Cerebellar nuclear complex (tissue), 1 donor: ENCODE measurements around the gene KRTAP4-12.
"Not testable (repeated sequence)": the region's sequence is repeated elsewhere in the genome, so short reads cannot be mapped to it uniquely, and the experiment has no call there.

Experiments used
- DNase-seq, 2 experiments: peaks; one replicate each; lab custom pipeline; 2025; lab: John Stamatoyannopoulos, UW

Gene KRTAP4-12

DNA sequence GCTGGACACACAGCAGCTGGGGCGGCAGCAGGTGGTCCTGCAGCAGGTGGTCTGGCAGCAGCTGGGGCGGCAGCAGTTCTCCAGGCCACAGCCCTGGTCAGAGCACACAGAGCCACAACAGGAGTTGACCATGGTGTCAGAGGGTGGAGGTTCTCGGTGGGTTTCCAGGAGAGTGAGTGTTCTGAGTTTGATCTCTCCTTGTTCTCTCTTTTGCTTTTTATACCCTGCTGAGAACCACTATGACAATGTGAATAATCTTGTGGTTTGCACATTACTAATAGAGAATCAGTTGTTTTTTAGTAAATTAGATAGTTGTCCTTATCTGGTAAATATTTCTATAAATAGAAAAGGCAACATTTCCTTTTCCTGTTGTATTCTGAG, at the start of gene KRTAP4-12:
Gene KRTAP4-12, minus strand, starts transcription at position 192 of the 381 bp plus-strand sequence. Its CDS starts 60 bp downstream, at position 132.
- not testable (repeated sequence) for DNase-seq

DNA sequence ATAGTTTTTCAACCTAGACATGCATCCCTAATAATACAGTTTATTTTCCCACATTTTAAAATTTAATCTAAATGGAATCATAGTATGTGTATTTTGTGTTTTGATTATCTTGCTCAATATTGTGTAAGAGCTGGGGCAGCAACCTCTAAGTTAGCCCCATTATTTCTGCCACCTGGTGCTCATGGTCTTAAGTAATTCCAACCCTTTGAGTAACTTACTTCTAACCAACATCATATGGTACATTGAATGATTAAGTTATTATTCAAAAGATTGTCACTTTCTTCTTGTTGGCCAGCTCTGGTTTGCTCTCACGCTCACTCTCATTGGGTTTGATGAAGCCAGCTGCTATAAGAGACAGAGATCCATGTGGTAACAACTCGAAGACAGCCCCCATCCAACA, 47.9 kb upstream of the KRTAP4-12 start:
- no peak for DNase-seq

DNA sequence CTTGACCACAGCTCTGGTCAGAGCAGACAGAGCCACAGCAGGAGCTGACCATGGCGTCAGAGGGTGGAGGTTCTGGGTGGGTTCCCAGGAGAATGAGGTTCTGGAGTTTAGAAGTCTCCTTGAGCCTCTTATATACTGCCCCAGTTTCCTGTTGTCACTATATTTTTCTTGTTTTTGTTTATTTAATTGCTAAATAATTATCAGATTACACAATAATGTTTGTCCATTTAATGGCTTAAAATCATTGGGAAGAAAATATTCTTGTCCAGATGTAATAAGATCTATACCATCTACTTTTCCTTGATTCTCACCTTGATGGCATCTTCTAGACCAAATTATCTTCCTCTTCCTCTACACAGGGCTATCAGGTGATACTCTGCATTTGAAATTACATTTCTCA, 44.1 kb upstream of the KRTAP4-12 start, which contains the start of gene KRTAP4-3:
Gene KRTAP4-3, minus strand, starts transcription at position 101 of the 400 bp plus-strand sequence. Its CDS starts 49 bp downstream, at position 52.
- DNase-seq: no peak

DNA sequence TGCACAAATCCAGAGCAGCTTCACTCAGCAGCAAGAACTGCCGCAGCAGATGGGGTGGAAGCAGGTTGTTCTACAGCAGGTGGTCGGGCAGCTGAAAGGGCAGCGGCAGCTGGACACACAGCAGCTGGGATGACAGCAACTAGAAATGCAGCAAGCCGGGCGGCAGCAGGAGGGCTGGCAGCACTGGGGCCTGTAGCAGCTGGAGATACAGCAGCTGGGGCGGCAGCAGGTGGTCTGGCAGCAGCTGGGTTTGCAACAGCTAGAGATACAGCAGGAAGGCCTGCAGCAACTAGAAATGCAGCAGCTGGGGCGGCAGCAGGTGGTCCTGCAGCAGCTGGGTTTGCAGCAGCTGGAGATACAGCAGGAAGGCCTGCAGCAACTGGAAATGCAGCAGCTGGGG, 43.6 kb upstream of the KRTAP4-12 start:
- DNase-seq: no peak

DNA sequence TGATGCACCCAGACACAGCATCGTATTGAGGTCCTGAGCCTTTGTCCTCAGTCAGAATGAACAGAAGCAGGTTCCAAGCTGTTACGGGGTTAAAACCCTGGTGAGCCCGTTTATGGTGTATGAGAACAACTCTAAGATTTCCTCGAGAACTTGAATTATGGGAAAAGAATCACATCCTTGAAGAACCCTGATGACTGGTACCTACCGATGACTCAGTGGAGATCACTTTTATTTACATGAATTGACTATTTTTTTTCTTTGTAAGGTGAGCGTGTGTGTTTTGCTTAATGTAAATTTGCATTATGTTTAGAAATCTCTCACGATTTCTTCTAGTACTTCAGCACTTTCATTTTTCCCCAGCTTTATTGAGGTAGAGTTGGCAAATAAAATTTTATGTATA, 39.8 kb upstream of the KRTAP4-12 start:
- DNase-seq: no peak

DNA sequence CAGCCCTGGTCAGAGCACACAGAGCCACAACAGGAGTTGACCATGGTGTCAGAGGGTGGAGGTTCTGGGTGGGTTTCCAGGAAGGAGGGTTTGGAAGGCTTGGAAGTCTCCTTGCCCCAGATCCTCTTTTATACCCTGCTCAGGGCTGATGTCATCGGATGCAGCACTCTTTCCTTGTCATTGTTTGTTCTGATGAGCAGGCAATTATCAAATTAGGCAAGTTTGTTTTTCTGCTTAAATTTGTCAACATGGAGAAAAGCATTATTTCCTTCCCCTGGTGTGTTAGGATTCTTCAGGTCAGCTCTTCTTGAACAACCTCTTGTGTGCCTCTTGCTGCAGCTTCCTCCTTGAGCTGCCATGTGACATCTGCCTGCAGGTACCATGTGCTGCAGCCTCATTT, 36.7 kb upstream of the KRTAP4-12 start, which contains the start of gene KRTAP4-4:
Gene KRTAP4-4, minus strand, starts transcription at position 101 of the 400 bp plus-strand sequence. Its CDS starts 57 bp downstream, at position 44.
- no peak for DNase-seq

DNA sequence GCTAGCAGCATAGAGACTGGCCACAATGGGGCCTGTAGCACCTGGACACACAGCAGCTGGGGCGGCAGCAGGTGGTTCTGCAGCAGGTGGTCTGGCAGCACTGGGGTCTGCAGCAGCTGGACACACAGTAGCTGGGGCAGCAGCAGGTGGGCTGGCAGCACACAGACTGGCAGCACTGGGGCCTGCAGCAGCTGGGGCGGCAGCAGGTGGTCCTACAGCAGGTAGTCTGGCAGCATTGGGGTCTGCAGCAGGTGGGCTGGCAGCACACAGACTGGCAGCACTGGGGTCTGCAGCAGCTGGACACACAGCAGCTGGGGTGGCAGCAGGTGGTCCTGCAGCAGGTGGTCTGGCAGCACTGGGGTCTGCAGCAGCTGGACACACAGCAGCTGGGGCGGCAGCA, 36.2 kb upstream of the KRTAP4-12 start:
- not testable (repeated sequence) for DNase-seq

DNA sequence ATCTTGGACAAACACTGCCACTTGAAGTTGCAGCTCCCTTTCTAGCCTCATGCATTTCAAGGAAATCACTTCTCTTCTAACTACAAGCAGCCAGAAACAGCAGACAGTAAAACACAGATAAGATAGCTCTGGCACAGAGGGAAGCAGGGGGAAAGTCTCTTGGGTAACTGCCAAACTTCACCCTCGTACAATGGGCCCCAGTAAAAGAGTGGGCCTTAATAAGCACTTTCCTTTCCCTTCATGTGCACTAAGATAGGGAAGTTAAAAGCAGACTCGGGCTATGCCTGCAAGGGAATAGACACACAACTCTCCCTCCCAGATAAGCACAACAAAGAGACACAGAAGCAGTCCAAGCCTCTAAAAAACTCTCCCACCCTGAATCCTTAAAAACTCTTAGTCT, 29.9 kb upstream of the KRTAP4-12 start:
- no peak for DNase-seq

DNA sequence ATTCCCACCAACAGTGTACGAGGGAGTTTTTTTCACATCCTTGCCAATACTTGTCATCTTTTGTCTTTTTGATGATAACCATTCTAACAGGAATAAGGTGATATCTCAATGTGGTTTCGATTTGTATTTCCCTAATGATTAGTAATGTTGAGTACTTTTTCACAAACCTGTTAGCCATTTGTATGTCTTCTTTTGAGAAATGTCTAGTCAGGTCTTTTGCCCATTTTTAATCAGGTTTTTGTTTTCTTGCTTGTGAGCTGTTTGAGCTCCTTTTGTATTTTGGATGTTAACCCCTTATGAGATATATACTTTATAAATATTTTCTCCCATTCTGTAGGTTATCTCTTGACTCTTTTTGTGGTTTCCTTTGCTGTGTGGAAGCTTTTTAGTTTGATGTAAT, 27.5 kb upstream of the KRTAP4-12 start:
- DNase-seq: no peak

DNA sequence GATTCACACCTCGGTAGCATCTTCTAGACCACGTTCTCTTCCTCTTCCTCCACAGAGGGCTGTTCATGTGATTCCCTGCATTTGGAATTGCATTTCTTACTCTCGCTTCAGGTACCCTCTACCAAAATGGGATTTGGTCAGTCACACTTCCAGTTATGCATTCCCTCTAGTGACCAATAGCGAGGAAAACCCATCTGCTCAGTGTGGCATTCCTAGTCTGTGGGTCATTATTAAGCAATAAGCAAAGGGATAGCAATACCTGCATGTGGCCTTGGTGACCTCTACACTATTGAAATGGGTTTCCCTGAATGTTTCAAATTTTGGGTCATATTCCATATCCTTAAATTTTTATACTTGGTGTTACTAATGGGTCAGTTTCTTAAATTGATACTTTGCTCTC, 26.0 kb upstream of the KRTAP4-12 start:
- no peak for DNase-seq

DNA sequence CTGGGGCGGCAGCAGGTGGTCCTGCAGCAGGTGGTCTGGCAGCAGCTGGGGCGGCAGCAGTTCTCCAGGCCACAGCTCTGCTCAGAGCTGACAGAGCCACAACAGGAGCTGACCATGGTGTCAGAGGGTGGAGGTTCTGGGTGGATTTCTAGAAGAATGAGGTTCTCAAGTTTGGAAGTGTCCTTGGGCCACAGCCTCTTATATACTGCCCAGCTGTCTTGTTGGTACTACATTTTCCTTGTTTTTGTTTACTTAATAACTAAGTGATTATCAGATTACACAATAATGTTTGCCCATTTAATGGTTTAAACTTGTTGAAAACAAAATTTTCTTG, 25.6 kb upstream of the KRTAP4-12 start, which contains the start of gene KRTAP4-5:
Gene KRTAP4-5, minus strand, starts transcription at position 174 of the 334 bp plus-strand sequence. Its CDS starts 58 bp downstream, at position 116.
- DNase-seq: no peak

DNA sequence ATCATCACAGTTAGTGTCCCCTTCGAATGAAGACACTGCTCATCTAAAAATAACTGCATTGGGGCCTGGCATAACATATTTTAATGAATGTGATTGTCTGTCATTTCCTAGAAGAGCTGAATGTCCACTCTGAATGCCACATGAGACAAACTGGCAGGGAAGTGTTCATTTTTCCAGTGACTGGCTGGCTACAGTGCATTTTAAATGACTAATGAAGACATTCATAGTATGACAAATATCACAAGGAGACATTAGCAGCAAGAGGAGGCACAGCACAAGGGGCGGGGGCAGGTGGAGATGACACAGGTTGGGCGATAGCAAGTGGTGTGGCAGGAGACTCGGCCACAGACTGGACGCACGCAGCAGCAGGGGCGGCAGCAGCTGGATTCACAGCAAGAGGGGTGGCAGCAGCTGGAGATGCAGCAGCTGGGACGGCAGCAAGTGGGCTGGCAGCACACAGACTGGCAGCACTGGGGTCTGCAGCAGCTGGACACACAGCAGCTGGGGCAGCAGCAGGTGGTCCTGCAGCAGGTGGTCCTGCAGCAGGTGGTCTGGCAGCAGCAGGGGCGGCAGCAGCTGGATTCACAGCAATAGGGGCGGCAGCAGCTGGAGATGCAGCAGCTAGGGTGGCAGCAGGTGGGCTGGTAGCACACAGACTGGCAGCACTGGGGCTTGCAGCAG, 25.1 kb upstream of the KRTAP4-12 start:
- DNase-seq: not testable (repeated sequence)

DNA sequence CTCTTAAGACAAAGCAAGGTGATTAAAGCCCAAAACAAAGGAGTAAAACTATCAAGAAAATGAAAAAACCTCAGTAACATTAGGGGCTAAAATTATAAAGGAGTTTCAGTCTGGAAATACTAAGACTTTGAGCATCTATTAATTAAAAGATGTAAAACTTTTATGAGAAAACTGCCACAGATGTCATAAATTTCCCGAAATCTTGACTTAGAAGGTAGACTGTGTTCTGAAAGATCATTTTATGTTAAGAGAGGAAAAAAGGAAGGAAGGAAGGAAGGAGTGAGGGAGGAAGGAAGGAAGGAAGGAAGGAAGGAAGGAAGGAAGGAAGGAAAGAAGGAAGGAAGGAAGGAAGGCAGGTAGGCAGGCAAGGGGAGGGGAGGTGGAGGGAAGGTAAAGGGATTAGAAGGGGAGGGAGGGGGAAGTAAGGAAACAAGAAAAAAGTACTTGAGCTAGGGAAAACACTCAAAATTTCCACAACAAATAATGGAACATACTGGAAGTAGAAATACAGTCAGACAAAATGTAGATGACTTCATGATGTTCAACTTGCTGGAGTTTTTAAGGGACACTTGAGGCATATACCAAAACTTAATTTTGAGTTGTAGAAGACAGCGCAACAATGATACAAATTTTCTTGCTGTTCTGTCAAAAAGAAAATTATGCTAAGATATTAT, 23.7 kb upstream of the KRTAP4-12 start:
- no peak for DNase-seq

DNA sequence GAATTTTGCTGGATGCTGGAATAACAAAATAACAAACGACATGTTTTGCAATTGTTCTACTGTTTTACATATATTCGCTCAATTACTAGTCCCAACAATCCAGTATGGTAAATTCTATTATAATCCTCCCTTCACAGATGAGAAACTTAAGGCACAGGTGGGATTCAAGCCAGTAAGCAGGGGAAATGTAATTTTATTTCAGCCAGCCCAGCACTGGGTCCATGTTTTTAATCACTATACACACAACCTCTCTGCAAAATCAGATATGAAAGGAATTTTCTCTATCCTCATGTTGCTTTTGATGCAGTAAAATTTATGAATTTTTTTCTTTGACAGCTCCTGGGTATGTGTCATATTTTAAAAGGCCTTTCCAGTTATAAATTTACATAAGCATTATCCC, 21.3 kb upstream of the KRTAP4-12 start:
- no peak for DNase-seq

DNA sequence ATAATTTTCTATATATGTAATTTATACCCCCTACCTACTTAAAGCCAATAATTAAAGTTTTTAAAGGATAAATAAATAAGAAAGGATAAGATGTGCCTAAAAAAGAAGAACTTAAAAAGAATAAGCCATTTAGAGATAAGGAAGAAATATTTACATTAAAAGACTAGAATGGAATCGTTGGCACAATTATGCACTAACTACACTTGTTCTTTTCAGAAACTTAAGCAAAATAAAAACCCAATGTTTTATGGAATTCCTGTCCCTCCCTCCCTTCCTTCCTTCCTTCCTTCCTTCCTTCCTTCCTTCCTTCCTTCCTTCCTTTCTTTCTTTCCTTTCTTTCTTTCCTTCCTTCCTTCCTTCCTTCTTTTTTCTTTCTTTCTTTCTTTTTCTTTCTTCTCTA, 20.9 kb upstream of the KRTAP4-12 start:
- no peak for DNase-seq

DNA sequence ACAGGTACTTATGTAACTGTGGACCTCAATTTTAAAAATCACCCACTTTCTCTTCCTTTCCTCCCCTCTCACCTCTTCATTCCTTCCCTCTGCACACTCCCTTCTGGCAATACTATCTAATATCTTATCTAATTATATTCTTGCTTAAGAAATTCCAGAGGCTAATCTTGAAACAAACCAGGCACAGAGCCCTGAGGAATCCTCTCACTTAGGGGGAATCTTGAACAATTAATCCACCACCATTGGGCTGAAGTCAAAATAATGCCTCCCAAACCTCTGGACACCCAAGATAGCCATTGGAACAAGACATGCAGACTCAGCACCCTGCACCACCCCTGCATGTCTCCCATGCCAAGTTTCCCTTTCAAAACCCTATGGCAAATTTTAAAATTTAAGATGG, 17.4 kb upstream of the KRTAP4-12 start:
- no peak for DNase-seq

DNA sequence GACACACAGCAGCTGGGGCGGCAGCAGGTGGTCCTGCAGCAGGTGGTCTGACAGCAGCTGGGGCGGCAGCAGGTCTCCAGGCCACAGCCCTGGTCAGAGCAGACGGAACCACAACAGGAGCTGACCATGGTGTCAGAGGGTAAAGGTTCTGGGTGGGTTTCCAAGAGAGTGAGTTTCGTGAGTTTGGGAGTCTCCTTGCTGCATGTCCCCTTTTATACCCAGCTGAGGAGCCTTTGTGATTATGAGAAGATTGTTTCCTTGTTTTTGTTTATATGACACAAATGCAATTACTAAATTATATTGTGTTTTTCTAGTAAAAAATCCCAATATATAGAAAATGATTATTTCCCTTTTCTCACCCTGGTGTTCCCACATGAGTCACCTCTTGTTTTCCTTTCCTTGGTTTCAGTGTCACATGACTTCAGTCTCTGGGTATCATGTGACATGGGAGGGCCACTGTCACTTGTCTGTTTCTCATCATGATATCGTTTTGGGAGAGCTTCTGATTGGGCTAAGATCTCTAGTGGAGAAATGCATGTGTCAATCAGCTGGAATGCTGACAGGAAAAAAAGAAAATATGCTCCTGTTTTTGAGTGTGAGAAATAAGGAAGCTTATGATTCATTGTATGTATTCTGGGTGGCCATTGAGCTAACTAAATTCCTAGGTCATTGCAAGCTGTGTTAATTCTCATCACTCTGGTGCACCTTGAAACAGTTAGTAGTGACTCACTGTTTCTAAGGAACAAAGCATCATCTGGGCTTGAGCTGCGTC, 16.6 kb upstream of the KRTAP4-12 start, which contains the start of gene KRTAP4-6:
Gene KRTAP4-6, minus strand, starts transcription at position 185 of the 772 bp plus-strand sequence. Its CDS starts 57 bp downstream, at position 128.
- no peak for DNase-seq

DNA sequence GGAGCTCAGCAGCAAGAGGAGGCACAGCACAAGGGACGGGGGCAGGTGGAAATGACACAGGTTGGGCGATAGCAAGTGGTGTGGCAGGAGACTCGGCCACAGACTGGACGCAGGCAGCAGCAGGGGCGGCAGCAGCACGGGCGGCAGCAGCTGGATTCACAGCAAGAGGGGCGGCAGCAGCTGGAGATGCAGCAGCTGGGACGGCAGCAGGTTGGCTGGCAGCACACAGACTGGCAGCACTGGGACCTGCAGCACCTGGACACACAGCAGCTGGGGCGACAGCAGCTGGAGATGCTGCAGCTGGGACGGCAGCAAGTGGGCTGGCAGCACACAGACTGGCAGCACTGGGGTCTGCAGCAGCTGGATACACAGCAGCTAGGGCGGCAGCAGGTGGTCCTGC, 15.9 kb upstream of the KRTAP4-12 start:
- not testable (repeated sequence) for DNase-seq

DNA sequence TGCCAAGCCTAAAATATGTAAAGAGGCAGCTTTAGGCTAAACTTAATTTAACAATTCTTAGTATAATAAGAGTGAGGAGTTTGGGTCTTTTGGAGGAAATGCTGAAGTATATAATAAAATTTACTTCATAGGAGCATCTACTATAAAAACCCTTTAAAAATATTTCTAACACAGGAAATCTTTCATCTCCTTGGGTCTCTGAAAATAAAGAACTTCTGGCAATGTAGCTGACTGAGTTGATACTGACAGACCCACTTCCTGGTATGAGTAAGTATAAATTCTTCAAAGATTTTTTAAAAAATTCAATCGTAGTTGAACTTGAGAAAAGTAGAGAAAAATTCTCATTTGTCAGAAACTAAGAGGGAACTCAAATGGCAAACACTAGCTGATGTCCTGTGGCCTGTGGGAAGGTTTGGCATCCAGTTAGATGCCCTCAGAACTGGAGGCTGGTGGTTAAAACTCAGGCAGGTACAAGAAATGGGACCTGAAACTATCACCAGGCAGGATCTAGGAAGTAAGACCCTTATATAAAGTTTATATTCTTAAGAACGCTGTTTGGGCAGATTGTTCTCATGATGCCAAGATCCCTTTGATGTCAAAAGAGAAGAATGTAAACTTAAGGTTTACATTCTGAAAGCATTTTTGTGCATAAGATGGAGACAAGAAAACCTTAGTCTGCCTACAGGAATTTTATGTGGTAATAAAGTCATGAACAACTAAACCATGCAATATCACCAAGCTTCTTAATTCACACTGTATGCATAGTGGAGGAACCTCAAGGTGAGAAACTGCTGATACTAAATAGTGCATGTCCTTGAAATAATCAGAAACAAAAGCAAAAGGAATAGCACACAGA, 10.1 kb upstream of the KRTAP4-12 start:
- DNase-seq: no peak

DNA sequence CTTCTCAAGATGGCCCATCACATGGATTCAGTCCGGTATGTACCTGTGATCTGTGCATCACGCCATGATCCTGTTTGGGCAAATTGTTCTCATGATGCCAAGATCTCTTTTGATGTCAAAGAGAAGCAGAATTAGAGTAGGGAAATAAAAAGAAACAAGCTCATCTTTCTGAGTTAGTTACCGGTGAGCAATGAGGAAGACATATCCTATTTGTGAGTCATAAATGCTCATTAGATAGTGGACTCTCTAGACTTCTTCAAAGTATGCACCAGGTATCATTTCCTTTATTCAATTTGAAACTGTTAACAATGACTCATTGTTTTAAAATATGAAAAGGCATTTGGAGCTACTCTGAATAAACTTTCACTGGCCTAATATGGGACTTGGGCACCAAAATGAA, 8.0 kb upstream of the KRTAP4-12 start:
- DNase-seq: no peak

DNA sequence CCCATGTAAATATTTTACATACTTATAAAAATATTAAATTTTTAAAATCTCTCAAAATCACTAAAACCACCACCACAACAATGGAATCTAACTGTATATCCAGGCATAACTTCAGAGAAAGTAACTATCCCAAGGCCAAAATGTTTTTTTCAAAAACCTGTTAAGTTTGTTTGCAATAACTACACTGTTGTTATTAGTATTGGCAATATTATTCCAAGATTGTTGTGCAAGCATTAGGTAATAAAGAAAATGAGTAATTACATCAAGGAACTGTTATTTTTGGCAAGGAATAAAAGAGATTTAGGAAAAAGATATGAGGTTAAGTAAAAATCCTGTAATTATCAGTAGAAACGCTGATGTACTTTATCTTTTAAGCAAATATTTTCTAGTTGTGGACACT, 3.4 kb upstream of the KRTAP4-12 start:
- DNase-seq: no peak

DNA sequence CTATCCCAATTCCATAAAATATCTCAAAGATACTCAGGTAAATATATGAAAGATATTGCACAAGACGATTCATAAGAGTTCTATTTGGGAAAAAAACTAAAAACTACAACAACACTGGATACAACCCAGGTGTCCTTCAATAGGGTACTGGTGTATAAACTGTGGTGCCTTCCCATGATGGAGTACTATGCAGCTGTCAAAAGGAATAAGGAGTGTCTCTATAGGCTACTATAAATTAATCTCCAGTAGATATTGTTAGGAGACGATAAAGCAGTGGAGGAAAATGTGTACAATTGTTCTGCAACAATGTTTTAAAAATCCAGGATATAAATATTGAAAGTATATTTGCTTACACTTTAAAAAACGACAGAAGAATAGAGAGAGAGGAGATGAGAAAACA, 2.4 kb upstream of the KRTAP4-12 start:
- DNase-seq: no peak
